Astrocyte of the cerebellum (primary cell): Measurements from ENCODE around the gene LIMA1.
A peak's percentile ranks its signal among the peaks of the same experiment; 100 is the strongest.

Source experiments
- DNase-seq: peaks from one replicate; pipeline ENCODE4 v3.0.0-alpha.2; 2011; ENCODE audit warnings: low read depth
- H3K4me3 ChIP-seq: 2 replicates; pipeline ENCODE4 v1.5.1; 2011; ENCODE audit warnings: mild to moderate bottlenecking, low read depth, low read length, moderate library complexity
- in situ Hi-C: cut with HindIII; loops from 2 replicates; pipeline ENCODE4 v1.10.0; 2017; ENCODE audit warnings: low sequenced_read_pairs
- TF ChIP-seq, protein P1 (sequence below): IDR thresholded peaks from 2 replicates; pipeline ENCODE4 v1.5.1; 2012; ENCODE audit warnings: low read length, low read depth, moderate library complexity, mild to moderate bottlenecking; ENCODE audit errors: missing control alignments

The LIMA1 gene

DNA sequence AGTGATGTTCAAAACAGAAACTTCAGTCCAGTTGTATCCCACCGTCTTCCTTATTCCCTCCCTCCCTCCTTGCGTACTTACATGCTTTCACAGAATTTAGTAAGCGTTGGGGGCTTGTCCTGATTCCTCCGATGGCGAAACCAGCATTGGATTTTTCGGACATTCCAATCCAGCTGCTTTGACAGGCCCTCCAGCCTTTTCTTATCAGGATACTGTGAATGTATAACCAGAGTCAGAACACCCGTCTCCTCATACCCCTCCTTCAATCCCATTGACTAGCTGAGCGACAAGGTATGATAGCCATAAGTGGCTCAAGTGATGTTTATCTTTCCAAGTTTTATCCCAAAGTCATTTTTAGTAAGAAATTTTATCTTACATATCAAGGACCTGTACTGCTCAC, 140.3 kb downstream of the LIMA1 start:
- DNase-seq: no peak
- TF ChIP-seq, protein P1, sequence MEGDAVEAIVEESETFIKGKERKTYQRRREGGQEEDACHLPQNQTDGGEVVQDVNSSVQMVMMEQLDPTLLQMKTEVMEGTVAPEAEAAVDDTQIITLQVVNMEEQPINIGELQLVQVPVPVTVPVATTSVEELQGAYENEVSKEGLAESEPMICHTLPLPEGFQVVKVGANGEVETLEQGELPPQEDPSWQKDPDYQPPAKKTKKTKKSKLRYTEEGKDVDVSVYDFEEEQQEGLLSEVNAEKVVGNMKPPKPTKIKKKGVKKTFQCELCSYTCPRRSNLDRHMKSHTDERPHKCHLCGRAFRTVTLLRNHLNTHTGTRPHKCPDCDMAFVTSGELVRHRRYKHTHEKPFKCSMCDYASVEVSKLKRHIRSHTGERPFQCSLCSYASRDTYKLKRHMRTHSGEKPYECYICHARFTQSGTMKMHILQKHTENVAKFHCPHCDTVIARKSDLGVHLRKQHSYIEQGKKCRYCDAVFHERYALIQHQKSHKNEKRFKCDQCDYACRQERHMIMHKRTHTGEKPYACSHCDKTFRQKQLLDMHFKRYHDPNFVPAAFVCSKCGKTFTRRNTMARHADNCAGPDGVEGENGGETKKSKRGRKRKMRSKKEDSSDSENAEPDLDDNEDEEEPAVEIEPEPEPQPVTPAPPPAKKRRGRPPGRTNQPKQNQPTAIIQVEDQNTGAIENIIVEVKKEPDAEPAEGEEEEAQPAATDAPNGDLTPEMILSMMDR: no peak
- no peak overlapping the region for H3K4me3 ChIP-seq
- in situ Hi-C loops: no loop called here

DNA sequence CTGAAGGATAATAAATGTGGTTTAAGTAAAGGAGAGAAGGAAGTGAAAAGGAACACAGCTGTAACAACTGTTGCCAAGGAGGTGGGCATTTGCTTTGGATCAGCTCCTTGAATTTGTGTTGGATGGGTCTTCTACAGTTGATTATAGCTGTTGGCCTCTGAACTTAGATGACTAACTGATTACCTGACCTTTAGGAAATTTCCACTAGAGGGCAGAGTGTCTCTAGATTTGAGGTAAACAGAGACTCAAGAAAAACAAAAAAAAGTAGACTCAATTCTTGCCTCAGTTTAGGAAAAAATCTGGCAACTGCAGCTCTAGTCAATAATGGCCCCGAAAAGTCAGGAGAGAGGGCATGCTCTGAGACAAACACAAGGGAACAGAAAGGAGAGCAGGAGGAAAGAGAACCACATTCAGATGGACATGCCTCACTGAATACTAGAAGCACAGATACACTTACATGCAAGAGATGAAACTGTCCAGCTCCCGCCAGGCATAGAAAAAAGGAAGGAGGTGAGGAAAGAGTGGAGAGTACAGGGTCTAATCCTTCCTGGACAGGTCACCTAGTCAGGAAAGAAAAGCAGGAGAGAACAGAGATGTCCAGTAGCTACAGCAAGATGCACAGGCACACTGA, 150.7 kb downstream of the LIMA1 start:
- peak; percentile 19 for DNase-seq

DNA sequence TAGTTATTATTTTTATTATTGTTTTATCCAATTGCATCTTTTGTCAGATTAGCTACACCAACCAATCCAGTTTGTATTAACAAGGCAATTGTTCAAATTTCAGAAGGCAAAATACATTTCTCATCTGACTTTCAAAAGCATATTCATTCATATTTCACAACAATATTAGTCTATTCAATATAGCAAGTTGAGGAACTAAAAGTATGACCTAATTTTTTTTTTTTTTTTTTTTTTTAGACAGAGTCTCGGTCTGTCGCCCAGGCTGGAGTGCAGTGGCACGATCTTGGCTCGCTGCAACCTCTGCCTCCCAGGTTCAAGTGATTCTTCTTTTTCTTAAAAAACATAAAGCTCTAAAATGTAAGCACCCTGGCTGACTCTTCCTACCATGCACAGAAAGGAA, 154.0 kb downstream of the LIMA1 start:
- no peak overlapping the region for H3K4me3 ChIP-seq
- in situ Hi-C loops: no loop called here
- TF ChIP-seq, protein P1: no peak
- no peak for DNase-seq

More for the DNA sequence above, 150.7 kb downstream of the LIMA1 start:
- in situ Hi-C loops: no loop called here
- TF ChIP-seq, protein P1: peak; percentile 30
- H3K4me3 ChIP-seq: no peak overlapping the region

DNA sequence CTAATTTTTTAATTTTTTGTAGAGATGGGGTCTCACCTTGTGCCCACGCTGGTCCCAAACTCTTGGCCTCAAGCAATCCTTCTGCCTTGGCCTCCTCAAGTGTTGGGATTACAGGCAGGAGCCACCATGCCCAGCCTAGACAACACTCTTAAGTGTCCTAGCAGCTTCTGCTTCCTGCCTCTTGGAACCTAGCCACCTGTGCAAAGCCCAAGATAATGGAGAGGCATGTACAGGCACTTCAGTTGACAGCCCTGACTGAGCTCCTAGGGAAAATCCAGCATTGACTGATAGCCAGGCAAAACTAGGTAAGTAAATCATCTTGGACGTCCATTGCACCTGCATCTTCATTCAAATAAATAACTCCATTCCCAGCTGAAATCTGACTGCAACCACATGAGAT, 155.8 kb downstream of the LIMA1 start:
- TF ChIP-seq, protein P1: no peak
- H3K4me3 ChIP-seq: no peak overlapping the region
- in situ Hi-C loops: no loop called here
- no peak for DNase-seq
